Sigmoid colon (tissue), 4 donors: Measurements from ENCODE around the gene COL23A1.

ENCODE experiments used
- CTCF ChIP-seq, 4 experiments: fragments of 450-650 bp in 3 of 4; fragments of 200-600 bp in 1 of 4; IDR thresholded peaks; one replicate each; pipeline ENCODE4 v1.5.1; 2016 to 2019; ENCODE audit warnings: antibody characterized with exemption in 4 of 4, mild to moderate bottlenecking in 3 of 4, moderate library complexity in 2 of 4
- EP300 ChIP-seq, 4 donors: sonication (generic); formaldehyde crosslinking; IDR thresholded peaks; one replicate each; pipeline ENCODE4 v1.6.1; 2017; ENCODE audit warnings: antibody characterized with exemption in 4 of 4
- POLR2A ChIP-seq, 2 donors: fragments of 450-650 bp; IDR thresholded peaks; one replicate each; pipeline ENCODE4 v1.6.1; 2016; ENCODE audit warnings: antibody characterized with exemption in 2 of 2, mild to moderate bottlenecking in 2 of 2, moderate library complexity in 2 of 2
- POLR2AphosphoS5 ChIP-seq, 4 donors: sonication (generic); formaldehyde crosslinking; IDR thresholded peaks; one replicate each; pipeline ENCODE4 v1.6.1; 2017; ENCODE audit warnings: antibody characterized with exemption in 4 of 4

- TF ChIP-seq CTCF (IDR thresholded peaks at IDR 0.05): no peak
- no peak for TF ChIP-seq POLR2A (IDR thresholded peaks at IDR 0.05)
- TF ChIP-seq EP300 (IDR thresholded peaks at IDR 0.05): no peak
- TF ChIP-seq POLR2AphosphoS5 (IDR thresholded peaks at IDR 0.05): no peak
Measured at GRCh38 chr5:178529080-178529479, 61.1 kb downstream of the COL23A1 start.
